Smooth muscle cell (in vitro differentiated cells): Measurements from ENCODE around the gene DDX54. TPM values are rescaled to one million over a fixed set of nuclear protein-coding genes. Genes with fewer than 3 reads are reported as not detected.
"Not testable (repeated sequence)": the region's sequence is repeated elsewhere in the genome, so short reads cannot be mapped to it uniquely, and the experiment has no call there.

ENCODE experiments used
- DNase-seq: peaks from one replicate; lab custom pipeline; 2025; ENCODE audit not compliant: unreplicated experiment; lab: John Stamatoyannopoulos, UW
- H2AFZ ChIP-seq: fragments of 200-600 bp; sonication (generic); 2 replicates; pipeline ENCODE4 v1.6.0; 2016; ENCODE audit warnings: antibody characterized with exemption, low read depth, mild to moderate bottlenecking
- H3F3A ChIP-seq: fragments of 200-600 bp; sonication (generic); 2 replicates; pipeline ENCODE4 v1.6.0; 2017; ENCODE audit warnings: antibody characterized with exemption, low read depth
- H3K27ac ChIP-seq: fragments of 200-600 bp; sonication (generic); 2 replicates; pipeline ENCODE4 v1.5.1; 2016; ENCODE audit warnings: low read depth, mild to moderate bottlenecking
- H3K27me3 ChIP-seq: fragments of 200-600 bp; sonication (generic); 2 replicates; pipeline ENCODE4 v1.6.1; 2016; ENCODE audit warnings: low read depth, mild to moderate bottlenecking
- H3K36me3 ChIP-seq: fragments of 200-600 bp; sonication (generic); 2 replicates; pipeline ENCODE4 v1.5.1; 2016; ENCODE audit warnings: low read depth
- H3K4me1 ChIP-seq: fragments of 200-600 bp; sonication (generic); 2 replicates; pipeline ENCODE4 v1.5.1; 2016; ENCODE audit warnings: low read depth
- H3K4me2 ChIP-seq: fragments of 200-600 bp; sonication (generic); 2 replicates; pipeline ENCODE4 v1.6.0; 2016; ENCODE audit warnings: mild to moderate bottlenecking
- H3K4me3 ChIP-seq: fragments of 200-600 bp; sonication (generic); 2 replicates; pipeline ENCODE4 v1.5.1; 2016; ENCODE audit warnings: mild to moderate bottlenecking
- H3K79me2 ChIP-seq: fragments of 200-600 bp; sonication (generic); 2 replicates; pipeline ENCODE4 v1.6.0; 2016; ENCODE audit warnings: low read depth, mild to moderate bottlenecking
- H3K9ac ChIP-seq: fragments of 200-600 bp; sonication (generic); 2 replicates; pipeline ENCODE4 v1.6.0; 2016; ENCODE audit warnings: low read depth
- H3K9me3 ChIP-seq: fragments of 200-600 bp; sonication (generic); replicated peaks from 2 replicates; pipeline ENCODE4 v1.5.1; 2016; ENCODE audit warnings: low read depth
- H4K20me1 ChIP-seq: fragments of 200-600 bp; sonication (generic); 2 replicates; pipeline ENCODE4 v1.6.0; 2016; ENCODE audit warnings: low read depth
- WGBS: methylation state at CpG from one replicate; pipeline ENCODE4 v1.1.7; 2016; ENCODE audit warnings: low lambda C conversion rate; 5-methylcytosine and 5-hydroxymethylcytosine counted together
- polyA plus RNA-seq: library from polyadenylated mRNA; unstranded; fragments of >200 nt; fragmentation: Nextera tagmentation; extraction: Ambion mirVana; gene quantifications from 2 replicates; pipeline ENCODE4 v1.2.1, GENCODE V29; 2016
- total RNA-seq: library from RNA; depleted of rRNA; stranded (reverse); fragments of >200 nt; gene quantifications from 2 replicates; pipeline ENCODE4 v1.2.3, GENCODE V29; 2014
- TF ChIP-seq, protein P1 (sequence below): fragments of 200-600 bp; sonication (generic); IDR thresholded peaks from 2 replicates; pipeline ENCODE4 v1.5.1; 2017; ENCODE audit warnings: borderline replicate concordance, mild to moderate bottlenecking, antibody characterized with exemption; ENCODE audit not compliant: insufficient read depth, poor library complexity, severe bottlenecking

Gene DDX54
- total and polyA plus RNA-seq, 2 experiments from 2014 or later, result 19.3 to 28.3 TPM

DNA sequence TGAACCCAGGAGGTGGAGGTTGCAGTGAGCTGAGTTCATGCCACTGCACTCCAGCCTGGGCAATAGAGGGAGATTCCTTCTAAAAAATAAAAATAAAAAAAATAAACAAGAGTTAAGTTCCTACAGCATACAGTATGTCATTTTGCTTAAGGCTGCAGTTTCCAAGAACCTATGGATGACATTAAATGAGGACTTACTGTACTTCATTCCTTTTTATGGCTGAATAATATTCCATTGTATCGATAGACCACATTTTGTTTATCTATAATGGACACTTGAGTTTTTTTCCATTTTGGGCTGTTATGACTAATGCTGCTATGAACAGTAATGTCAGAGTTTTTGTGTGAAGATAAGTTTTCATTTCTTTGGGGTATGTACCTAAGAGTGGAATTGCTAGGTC lies 67.1 kb downstream of the DDX54 start:
- Histone ChIP-seq H3K27me3 (no peaks in the 10 kb centered on the region), H3K9ac (no peak overlapping the region), H3K4me2 (no peak overlapping the region), H3K27ac (no peak overlapping the region), H4K20me1 (no peaks in the 10 kb centered on the region), H2AFZ (no peak overlapping the region), H3K4me1 (no peaks in the 10 kb centered on the region), H3K4me3 (no peak overlapping the region), H3K36me3 (no peaks in the 10 kb centered on the region), H3K9me3 (peaks cover 7% of the 10 kb centered on the region), H3K79me2 (no peaks in the 10 kb centered on the region), H3F3A (no peaks in the 10 kb centered on the region)
- DNase-seq, result no peak
- 98% methylated on average over 1 of the region's 1 CpG for WGBS
- TF ChIP-seq, protein P1, sequence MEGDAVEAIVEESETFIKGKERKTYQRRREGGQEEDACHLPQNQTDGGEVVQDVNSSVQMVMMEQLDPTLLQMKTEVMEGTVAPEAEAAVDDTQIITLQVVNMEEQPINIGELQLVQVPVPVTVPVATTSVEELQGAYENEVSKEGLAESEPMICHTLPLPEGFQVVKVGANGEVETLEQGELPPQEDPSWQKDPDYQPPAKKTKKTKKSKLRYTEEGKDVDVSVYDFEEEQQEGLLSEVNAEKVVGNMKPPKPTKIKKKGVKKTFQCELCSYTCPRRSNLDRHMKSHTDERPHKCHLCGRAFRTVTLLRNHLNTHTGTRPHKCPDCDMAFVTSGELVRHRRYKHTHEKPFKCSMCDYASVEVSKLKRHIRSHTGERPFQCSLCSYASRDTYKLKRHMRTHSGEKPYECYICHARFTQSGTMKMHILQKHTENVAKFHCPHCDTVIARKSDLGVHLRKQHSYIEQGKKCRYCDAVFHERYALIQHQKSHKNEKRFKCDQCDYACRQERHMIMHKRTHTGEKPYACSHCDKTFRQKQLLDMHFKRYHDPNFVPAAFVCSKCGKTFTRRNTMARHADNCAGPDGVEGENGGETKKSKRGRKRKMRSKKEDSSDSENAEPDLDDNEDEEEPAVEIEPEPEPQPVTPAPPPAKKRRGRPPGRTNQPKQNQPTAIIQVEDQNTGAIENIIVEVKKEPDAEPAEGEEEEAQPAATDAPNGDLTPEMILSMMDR, result no peak

DNA sequence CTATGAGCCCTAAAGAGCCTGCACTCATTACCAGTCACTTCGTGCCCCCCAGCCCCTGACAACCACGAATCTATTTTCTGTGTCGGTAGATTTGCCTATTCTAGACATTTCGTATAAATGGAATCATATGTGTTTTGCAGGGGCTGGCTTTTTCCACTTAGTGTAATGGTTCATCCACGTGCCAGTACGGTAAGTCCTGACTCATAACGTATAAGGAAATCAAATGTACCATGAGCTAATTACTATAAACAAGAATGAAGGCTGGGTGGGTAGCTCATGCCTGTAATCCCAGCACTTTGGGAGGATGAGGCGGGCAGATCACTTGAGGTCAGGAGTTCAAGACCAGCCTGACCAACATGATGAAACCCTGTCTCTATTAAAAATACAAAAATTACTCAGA lies 67.6 kb downstream of the DDX54 start:
- H4K20me1 ChIP-seq, H2AFZ ChIP-seq, H3K4me3 ChIP-seq, H3K36me3 ChIP-seq, H3K9me3 ChIP-seq, H3K27ac ChIP-seq, H3K4me1 ChIP-seq, H3K27me3 ChIP-seq, H3K9ac ChIP-seq, H3F3A ChIP-seq, H3K4me2 ChIP-seq, DNase-seq, H3K79me2 ChIP-seq: not testable (repeated sequence)
- WGBS, result 83% methylated on average over 8 of the region's 8 CpGs

DNA sequence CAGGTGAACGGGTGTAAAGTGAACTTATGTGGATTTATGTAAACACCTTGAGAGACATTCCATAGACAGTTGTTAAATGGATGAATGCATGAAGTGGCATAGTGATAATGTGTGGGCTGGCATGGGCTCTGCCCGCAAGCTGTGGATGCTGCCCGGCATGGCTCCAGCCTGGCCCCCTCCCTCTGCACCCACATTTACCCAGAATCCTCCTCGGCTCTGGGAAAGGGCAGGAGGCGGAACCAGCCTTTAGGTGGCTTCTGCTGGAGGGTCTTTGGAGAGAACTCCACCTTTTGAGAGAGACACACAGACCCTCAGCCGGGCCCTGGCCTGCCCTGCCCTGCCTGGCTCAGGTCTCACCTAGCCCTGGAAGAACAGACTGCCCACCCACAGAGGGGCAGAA lies 68.4 kb downstream of the DDX54 start:
- Histone ChIP-seq H3K36me3 (no peaks in the 10 kb centered on the region), H3K4me2 (no peak overlapping the region), H3K9me3 (no peaks in the 10 kb centered on the region), H3K4me3 (no peak overlapping the region), H3K27ac (no peak overlapping the region), H2AFZ (no peak overlapping the region), H3K27me3 (no peaks in the 10 kb centered on the region), H3K4me1 (no peaks in the 10 kb centered on the region), H3F3A (no peaks in the 10 kb centered on the region), H3K9ac (no peak overlapping the region), H4K20me1 (no peaks in the 10 kb centered on the region), H3K79me2 (no peaks in the 10 kb centered on the region)
- WGBS, result 80% methylated on average over 6 of the region's 6 CpGs
- TF ChIP-seq, protein P1, result no peak
- DNase-seq, result no peak

DNA sequence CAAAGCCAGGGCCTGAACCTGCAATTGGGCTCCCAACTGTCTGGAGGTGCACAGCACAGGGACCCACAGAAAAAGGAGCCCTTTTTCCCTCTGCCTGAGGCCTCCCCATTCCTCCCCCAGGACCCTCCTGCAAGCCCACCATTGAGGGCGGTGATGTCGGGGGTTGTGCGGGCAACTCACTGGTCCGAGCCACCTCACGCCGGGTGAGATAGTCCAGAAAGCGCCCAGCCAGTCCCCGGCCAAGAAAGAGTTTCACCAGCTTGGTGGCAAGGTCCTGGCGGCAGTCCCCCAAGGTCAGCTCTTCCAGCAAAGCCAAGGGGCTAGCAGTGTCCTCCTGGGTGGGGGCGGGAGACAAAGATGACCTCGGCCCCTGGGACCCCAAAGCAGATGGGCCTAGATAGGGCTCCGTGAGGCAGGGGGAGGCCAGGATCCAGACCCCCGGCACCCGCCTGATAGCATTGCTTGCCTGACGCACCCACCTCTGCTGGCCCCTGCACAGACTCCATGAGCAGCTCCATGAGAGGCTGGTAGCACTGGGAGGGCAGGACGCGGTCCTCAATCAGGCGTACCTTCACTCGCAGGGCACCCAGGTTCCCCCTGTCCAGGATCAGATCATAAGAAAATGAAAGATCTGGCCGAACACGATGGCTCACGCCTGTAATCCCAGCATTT lies 69.7 kb downstream of the DDX54 start:
- no peak for DNase-seq
- H3K36me3 ChIP-seq, result no peaks in the 10 kb centered on the region
- H2AFZ ChIP-seq, result no peak overlapping the region
- TF ChIP-seq, protein P1, result no peak
- H3K9me3 ChIP-seq, result no peaks in the 10 kb centered on the region
- H3K4me1 ChIP-seq, result no peaks in the 10 kb centered on the region
- no peak overlapping the region for H3K9ac ChIP-seq
- no peaks in the 10 kb centered on the region for H3K79me2 ChIP-seq
- H4K20me1 ChIP-seq, result no peaks in the 10 kb centered on the region
- no peaks in the 10 kb centered on the region for H3F3A ChIP-seq
- H3K27me3 ChIP-seq, result no peaks in the 10 kb centered on the region
- H3K27ac ChIP-seq, result no peak overlapping the region
- H3K4me3 ChIP-seq, result no peak overlapping the region
- WGBS, result 89% methylated on average over 22 of the region's 22 CpGs
- no peak overlapping the region for H3K4me2 ChIP-seq
